WERI-Rb-1 (cell line): ENCODE data around the gene UBE2R2.
A peak's percentile ranks its signal among the peaks of the same experiment; 100 is the strongest.
"Not testable (repeated sequence)": the region's sequence is repeated elsewhere in the genome, so short reads cannot be mapped to it uniquely, and the experiment has no call there.

ENCODE experiments used
- DNase-seq: peaks from one replicate; pipeline ENCODE4 v3.0.0-alpha.2; 2020
- H3K27ac ChIP-seq: fragments of 250-450 bp; sonication (Bioruptor Pico); 2 replicates; pipeline ENCODE4 v1.5.1; 2020; ENCODE audit warnings: mild to moderate bottlenecking, moderate library complexity
- H3K27me3 ChIP-seq: fragments of 250-450 bp; sonication (Bioruptor Pico); 2 replicates; pipeline ENCODE4 v1.5.1; 2021; ENCODE audit warnings: mild to moderate bottlenecking, low read depth, moderate library complexity; ENCODE audit not compliant: insufficient read depth, severe bottlenecking
- H3K36me3 ChIP-seq: fragments of 250-450 bp; sonication (Bioruptor Pico); 2 replicates; pipeline ENCODE4 v1.5.1; 2020; ENCODE audit warnings: mild to moderate bottlenecking, moderate library complexity
- H3K4me3 ChIP-seq: 2 replicates; pipeline ENCODE4 v1.5.1; 2011; ENCODE audit warnings: low read depth, mild to moderate bottlenecking, control low read depth, low read length
- H3K9me3 ChIP-seq: fragments of 250-450 bp; sonication (Bioruptor Pico); 2 replicates; pipeline ENCODE4 v1.5.1; 2021; ENCODE audit warnings: mild to moderate bottlenecking, moderate library complexity; ENCODE audit not compliant: severe bottlenecking
- CTCF ChIP-seq: IDR thresholded peaks from 2 replicates; pipeline ENCODE4 v1.5.1; 2011; ENCODE audit warnings: low read depth, mild to moderate bottlenecking, control low read depth, inconsistent platforms, low read length

UBE2R2 gene

GRCh38 chr9:33798545-33798944, 18.4 kb upstream of the UBE2R2 start:
- no peaks in the 10 kb centered on the region for H3K36me3 ChIP-seq
- no peak overlapping the region for H3K27ac ChIP-seq
- no peaks in the 10 kb centered on the region for H3K27me3 ChIP-seq
- H3K4me3 ChIP-seq = no peak overlapping the region
- no peak for TF ChIP-seq CTCF
- DNase-seq = no peak
- H3K9me3 ChIP-seq = no peaks in the 10 kb centered on the region

- Histone ChIP-seq H3K27ac (no peak overlapping the region), H3K9me3 (no peaks in the 10 kb centered on the region), H3K27me3 (no peaks in the 10 kb centered on the region), H3K4me3 (no peak overlapping the region), H3K36me3 (no peaks in the 10 kb centered on the region)
- DNase-seq = no peak
- no peak for TF ChIP-seq CTCF
These were observed 16.8 kb upstream of the UBE2R2 start for GRCh38 chr9:33799928-33800704.

- Histone ChIP-seq H3K36me3 (no peaks in the 10 kb centered on the region), H3K27ac (no peak overlapping the region), H3K27me3 (no peaks in the 10 kb centered on the region), H3K4me3 (no peak overlapping the region), H3K9me3 (no peaks in the 10 kb centered on the region)
- DNase-seq = no peak
- no peak for TF ChIP-seq CTCF
These were observed 16.1 kb upstream of the UBE2R2 start for GRCh38 chr9:33800886-33801285.

GRCh38 chr9:33801943-33802500, 14.9 kb upstream of the UBE2R2 start:
- not testable (repeated sequence) for DNase-seq, H3K27ac ChIP-seq, H3K36me3 ChIP-seq

GRCh38 chr9:33804196-33804595, 12.8 kb upstream of the UBE2R2 start:
- H3K36me3 ChIP-seq, H3K4me3 ChIP-seq: not testable (repeated sequence)
- peak; percentile 16 for DNase-seq

More at GRCh38 chr9:33801943-33802500, 14.9 kb upstream of the UBE2R2 start:
- H3K9me3 ChIP-seq, H3K27me3 ChIP-seq, H3K4me3 ChIP-seq: not testable (repeated sequence)

GRCh38 chr9:33807156-33807555, 9.8 kb upstream of the UBE2R2 start:
- H3K27ac ChIP-seq, H3K9me3 ChIP-seq, H3K27me3 ChIP-seq, H3K36me3 ChIP-seq, H3K4me3 ChIP-seq, DNase-seq: not testable (repeated sequence)

More at GRCh38 chr9:33804196-33804595, 12.8 kb upstream of the UBE2R2 start:
- not testable (repeated sequence) for H3K9me3 ChIP-seq, H3K27ac ChIP-seq, H3K27me3 ChIP-seq

GRCh38 chr9:33808979-33809322, 8.0 kb upstream of the UBE2R2 start:
- not testable (repeated sequence) for DNase-seq, H3K9me3 ChIP-seq, H3K27me3 ChIP-seq, H3K36me3 ChIP-seq, H3K4me3 ChIP-seq, H3K27ac ChIP-seq

GRCh38 chr9:33809506-33809905, 7.5 kb upstream of the UBE2R2 start:
- H3K4me3 ChIP-seq = no peak overlapping the region
- H3K36me3 ChIP-seq = no peaks in the 10 kb centered on the region
- no peak overlapping the region for H3K27ac ChIP-seq
- TF ChIP-seq CTCF = no peak
- no peaks in the 10 kb centered on the region for H3K27me3 ChIP-seq
- no peaks in the 10 kb centered on the region for H3K9me3 ChIP-seq
- DNase-seq = no peak
